GM12872 (cell line): ENCODE results near the gene AP1S1.

ENCODE experiments used
- CTCF ChIP-seq: IDR thresholded peaks from 3 replicates; pipeline ENCODE4 v1.5.1; 2011; ENCODE audit warnings: low read depth, mild to moderate bottlenecking, low read length, moderate library complexity; ENCODE audit not compliant: insufficient read depth

AP1S1 gene

GRCh38 chr7:101127460-101128039, 26.7 kb upstream of the AP1S1 start:
- no peak for TF ChIP-seq CTCF

- TF ChIP-seq CTCF = no peak
Measured at GRCh38 chr7:101128040-101128834, 26.0 kb upstream of the AP1S1 start.

GRCh38 chr7:101129603-101130117, 24.6 kb upstream of the AP1S1 start:
- TF ChIP-seq CTCF = no peak

GRCh38 chr7:101133621-101134398, 20.5 kb upstream of the AP1S1 start:
- no peak for TF ChIP-seq CTCF

- TF ChIP-seq CTCF = no peak
Measured at GRCh38 chr7:101134399-101134980, 19.8 kb upstream of the AP1S1 start.

- TF ChIP-seq CTCF = no peak
Measured at GRCh38 chr7:101137651-101138212, 16.5 kb upstream of the AP1S1 start.

- TF ChIP-seq CTCF = peak; percentile 70
Measured at GRCh38 chr7:101138213-101138870, 15.9 kb upstream of the AP1S1 start.
